ENCODE data around the gene CCHCR1. TPM values are rescaled to one million over a fixed set of nuclear protein-coding genes. Genes with fewer than 3 reads are reported as not detected.
A peak's percentile ranks its signal among the peaks of the same experiment; 100 is the strongest.
"Not testable (repeated sequence)": the region's sequence is repeated elsewhere in the genome, so short reads cannot be mapped to it uniquely, and the experiment has no call there.

CCHCR1 gene
- total and polyA plus RNA-seq, 2 of the 8 experiments (the other 6 are each of a cell fraction or from before 2014, with no cell fraction given): 20.9 to 38.0 TPM

DNA sequence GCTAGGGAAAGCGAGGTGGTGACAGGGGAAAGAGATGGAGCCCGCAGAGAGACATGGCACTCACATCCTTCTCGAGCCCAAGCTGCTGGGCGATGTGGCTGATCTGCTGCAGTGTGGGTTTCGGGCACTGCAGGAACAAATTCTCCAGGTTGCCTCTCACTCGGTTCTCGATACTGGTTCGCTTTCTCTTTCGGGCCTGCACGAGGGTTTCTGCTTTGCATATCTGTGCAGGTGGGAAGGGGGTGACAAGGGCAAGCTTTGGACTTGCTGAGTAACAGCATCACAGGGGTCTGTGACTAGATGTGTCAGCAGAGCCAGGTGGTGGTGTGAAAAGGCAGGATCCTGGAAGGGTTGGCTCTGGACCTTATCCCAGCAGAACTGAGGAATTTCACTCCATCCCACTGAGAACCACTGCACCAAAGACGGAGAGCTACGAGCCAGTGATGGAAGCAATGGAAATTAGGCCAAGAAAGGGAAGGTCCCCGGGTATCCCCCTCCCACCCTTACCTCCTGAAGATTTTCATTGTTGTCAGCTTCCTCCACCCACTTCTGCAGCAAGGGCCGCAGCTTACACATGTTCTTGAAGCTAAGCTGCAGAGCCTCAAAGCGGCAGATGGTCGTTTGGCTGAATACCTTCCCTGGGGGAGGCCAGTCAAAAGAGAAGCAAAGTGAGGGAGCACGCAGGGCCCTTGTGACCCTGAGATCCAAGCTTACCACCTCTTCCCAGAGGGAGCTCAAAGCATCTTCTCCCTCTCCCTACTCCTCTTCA lies 7.6 kb upstream of the CCHCR1 start:
- H3K14ac ChIP-seq (ENCODE audit: insufficient read length); H3K23ac ChIP-seq (ENCODE audit: insufficient read length); H2BK12ac ChIP-seq (ENCODE audit: low read depth, low read length); H2BK120ac ChIP-seq (replicated peaks; ENCODE audit: low read depth, low read length); H2BK15ac ChIP-seq (ENCODE audit: low read length); DNase-seq (ENCODE audit: low read depth in 1 of 2, low spot score in 2 of 2); FAIRE-seq; H3K23me2 ChIP-seq (ENCODE audit: low read depth, low read length); H2AFZ ChIP-seq (ENCODE audit: low read length); H3K27me3 ChIP-seq (replicated peaks in 1 of 4; ENCODE audit: control insufficient read depth in 3 of 4, extremely low read depth in 1 of 4, insufficient read depth in 3 of 4, low read length in 3 of 4); H2AK5ac ChIP-seq (ENCODE audit: low read depth, low read length); H4K8ac ChIP-seq (ENCODE audit: extremely low read depth, insufficient read depth, low read length); H3K4ac ChIP-seq (replicated peaks; ENCODE audit: insufficient read length, low read depth, low read length); H4K91ac ChIP-seq (replicated peaks; ENCODE audit: insufficient read length, low read length); H3K18ac ChIP-seq (ENCODE audit: extremely low read depth, low read length); H3K4me3 ChIP-seq (ENCODE audit: extremely low read depth in 1 of 4, insufficient read depth in 2 of 4, low read depth in 3 of 4, low read length in 4 of 4); H3K56ac ChIP-seq (replicated peaks; ENCODE audit: insufficient read length, low read depth, low read length); H4K5ac ChIP-seq (ENCODE audit: insufficient read length, low read depth, low read length); H2BK20ac ChIP-seq (ENCODE audit: low read length); H3K79me1 ChIP-seq (ENCODE audit: low read depth, low read length); H3K9me3 ChIP-seq (ENCODE audit: insufficient read depth in 2 of 2, low read depth in 1 of 2, low read length in 1 of 2); H3K9ac ChIP-seq (replicated peaks in 1 of 4; ENCODE audit: extremely low read depth in 1 of 4, low read depth in 3 of 4, low read length in 3 of 4); H3K27ac ChIP-seq (ENCODE audit: low read depth, low read length): not testable (repeated sequence)
- peaks cover 0 to 17% (median 4%) of the 10 kb centered on the region in 4 experiments; a peak in 6 of 7 replicates for H3K4me1 ChIP-seq (replicated peaks in 1 of 4; ENCODE audit: control insufficient read depth in 3 of 4, insufficient read depth in 4 of 4, low read length in 3 of 4)
- 87% methylated on average over 12 of the region's 17 CpGs; no CpG with 5 or more reads in 1 of the 2 experiments for WGBS, 2 experiments (ENCODE audit: extremely low coverage in 1 of 2, insufficient coverage in 1 of 2, insufficient read length in 1 of 2, insufficient replicate concordance in 2 of 2, low coverage in 1 of 2, low lambda C conversion rate in 2 of 2, missing lambda C conversion rate in 1 of 2)
- peaks cover 14 to 38% (median 23%) of the 10 kb centered on the region in 4 experiments for H3K36me3 ChIP-seq (ENCODE audit: control insufficient read depth in 2 of 4, insufficient read depth in 4 of 4, low read length in 3 of 4)
- peak in 1 of 2 experiments; percentile 46; a peak in 1 of 3 replicates for TF ChIP-seq POLR2A (IDR thresholded peaks at IDR 0.05; ENCODE audit: control extremely low read depth in 1 of 2, low read depth in 2 of 2, low read length in 2 of 2)
- POLR2A ChIA-PET (ENCODE audit: partially characterized antibody): interaction anchor here (0.7 to 68.5 kb wide), 5 partner anchors 3 to 550 kb away, joined by 3 to 2251 read pairs (median 5); partner anchors contain the start of genes CCHCR1, CDSN, POU5F1 and PSORS1C1
- H3K4me2 ChIP-seq (ENCODE audit: insufficient read depth in 1 of 2, low read depth in 2 of 2, low read length in 2 of 2): peak overlapping the region in 1 of 2 experiments; percentile 29; a peak in 1 of 4 replicates
- peaks cover 10 to 22% of the 10 kb centered on the region in 2 experiments for H4K20me1 ChIP-seq (replicated peaks in 1 of 2; ENCODE audit: control insufficient read depth in 1 of 2, insufficient read depth in 2 of 2, low read length in 2 of 2)
- CTCF ChIA-PET (ENCODE audit: partially characterized antibody): interaction anchor here (0.6 to 5.9 kb wide), 9 partner anchors 18 to 202 kb away, joined by 3 to 56 read pairs (median 4); partner anchors contain the start of gene C6orf15
- H2BK5ac ChIP-seq (ENCODE audit: low read depth, low read length): peak overlapping the region; percentile 80
- peaks cover 23 to 48% of the 10 kb centered on the region in 2 experiments for H3K79me2 ChIP-seq (ENCODE audit: control insufficient read depth in 1 of 2, insufficient read depth in 2 of 2, low read length in 2 of 2)
